HG02840 (cell line): ENCODE measurements around the gene PDLIM7.

Experiments used
- ATAC-seq: cut with Tn5 transposase; IDR thresholded peaks from one replicate; pipeline ENCODE4 v1.9.1; 2021; ENCODE audit warnings: mild to moderate bottlenecking, moderate library complexity, moderate number of reproducible peaks; ENCODE audit not compliant: unreplicated experiment, low FRiP score

The PDLIM7 gene

GRCh38 chr5:177447611-177448243 lies 49.7 kb downstream of the PDLIM7 start:
- no peak for ATAC-seq

GRCh38 chr5:177447066-177447610 lies 50.3 kb downstream of the PDLIM7 start:
- ATAC-seq, result peak; percentile 21

DNA sequence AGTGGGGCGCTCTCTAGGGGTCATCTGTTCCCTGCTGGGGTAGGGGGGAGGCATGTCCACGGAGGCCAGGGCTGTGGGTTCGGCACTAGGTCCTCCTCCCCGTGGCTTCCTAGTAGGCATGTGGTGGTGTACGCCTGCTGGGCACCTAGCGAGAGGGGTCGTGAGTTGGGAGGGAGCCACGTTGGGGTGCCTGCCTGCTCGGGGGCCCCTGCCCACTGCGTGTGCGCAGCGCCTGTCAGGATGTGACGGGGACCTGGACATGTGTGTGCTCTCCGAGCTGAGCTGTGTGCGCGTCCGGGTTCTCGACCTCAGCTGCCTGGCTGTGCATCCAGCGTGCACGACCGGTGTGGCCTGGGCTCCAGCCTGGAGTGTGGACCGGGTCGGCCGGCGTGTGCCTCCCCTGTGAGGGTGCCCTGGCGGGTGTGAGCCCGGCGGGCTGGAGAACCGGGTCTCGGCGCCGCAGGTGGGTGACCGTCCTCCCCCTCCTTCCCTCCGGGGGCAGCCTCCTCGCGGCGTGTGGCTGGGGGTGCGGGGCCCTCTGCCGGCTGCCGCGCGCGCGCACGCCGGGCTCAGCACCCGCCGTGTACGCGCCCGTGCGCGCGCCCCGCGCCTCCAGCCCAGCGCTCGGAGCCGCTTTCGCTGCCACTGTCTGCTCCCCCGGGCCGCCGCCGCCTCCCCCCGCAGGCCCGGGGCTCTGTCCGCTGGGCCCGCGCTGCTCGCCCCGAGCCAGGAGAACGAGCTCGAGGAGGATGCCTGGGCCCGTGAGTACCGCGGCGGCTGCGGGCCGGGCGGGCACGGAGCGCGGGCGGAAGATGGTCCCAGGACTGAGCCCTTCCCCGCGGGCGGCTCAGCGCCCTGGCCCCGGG lies 51.0 kb downstream of the PDLIM7 start, which contains the start of gene PRR7:
TSS of gene PRR7 (plus strand) at position 615 of the 866 bp plus-strand sequence. CDS start 8,254 bp downstream, outside the sequence.
- ATAC-seq, result peak; percentile 41

GRCh38 chr5:177445917-177446199 lies 51.5 kb downstream of the PDLIM7 start:
- ATAC-seq, result no peak

DNA sequence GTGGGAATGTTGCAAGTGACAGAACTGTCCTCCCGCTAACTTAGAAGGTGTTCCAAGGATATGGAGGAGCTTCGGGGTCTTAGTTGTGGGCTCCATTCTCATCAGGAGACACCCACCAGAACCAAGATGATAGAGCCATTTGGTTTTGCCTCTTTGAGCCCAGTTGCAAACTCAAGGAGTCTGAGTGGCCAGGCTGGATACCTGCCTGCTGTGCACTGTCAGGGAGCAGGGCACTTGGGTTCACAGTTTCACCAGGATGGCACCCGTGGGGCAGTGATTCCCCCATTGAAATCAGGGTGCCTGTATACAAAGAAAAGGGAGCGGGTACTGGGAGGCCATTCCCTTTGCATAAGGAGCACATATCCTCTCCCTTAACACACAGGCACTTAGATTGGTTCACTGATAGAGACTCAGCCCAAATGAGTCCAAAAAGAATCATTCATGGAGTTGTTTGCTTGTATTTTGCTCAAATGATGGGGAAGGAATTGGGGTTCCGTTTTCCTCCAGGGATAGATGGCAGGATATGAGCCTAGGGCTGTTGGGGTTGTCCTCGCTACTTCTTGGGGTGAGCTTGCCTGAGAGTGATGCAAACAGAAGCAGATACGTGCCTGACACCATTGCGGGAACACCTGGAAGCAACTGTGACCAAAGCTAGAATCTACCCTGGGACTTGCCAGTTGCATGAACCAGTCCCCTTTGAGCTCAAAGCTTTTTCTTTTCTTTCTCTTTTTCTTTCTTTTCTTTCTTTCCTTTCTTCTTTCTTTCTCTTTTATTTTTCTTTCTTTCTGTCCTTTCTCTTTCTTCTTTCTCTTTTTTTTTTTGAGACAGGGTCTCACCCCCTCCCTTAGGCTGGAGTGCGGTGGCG lies 52.1 kb downstream of the PDLIM7 start:
- ATAC-seq, result no peak

DNA sequence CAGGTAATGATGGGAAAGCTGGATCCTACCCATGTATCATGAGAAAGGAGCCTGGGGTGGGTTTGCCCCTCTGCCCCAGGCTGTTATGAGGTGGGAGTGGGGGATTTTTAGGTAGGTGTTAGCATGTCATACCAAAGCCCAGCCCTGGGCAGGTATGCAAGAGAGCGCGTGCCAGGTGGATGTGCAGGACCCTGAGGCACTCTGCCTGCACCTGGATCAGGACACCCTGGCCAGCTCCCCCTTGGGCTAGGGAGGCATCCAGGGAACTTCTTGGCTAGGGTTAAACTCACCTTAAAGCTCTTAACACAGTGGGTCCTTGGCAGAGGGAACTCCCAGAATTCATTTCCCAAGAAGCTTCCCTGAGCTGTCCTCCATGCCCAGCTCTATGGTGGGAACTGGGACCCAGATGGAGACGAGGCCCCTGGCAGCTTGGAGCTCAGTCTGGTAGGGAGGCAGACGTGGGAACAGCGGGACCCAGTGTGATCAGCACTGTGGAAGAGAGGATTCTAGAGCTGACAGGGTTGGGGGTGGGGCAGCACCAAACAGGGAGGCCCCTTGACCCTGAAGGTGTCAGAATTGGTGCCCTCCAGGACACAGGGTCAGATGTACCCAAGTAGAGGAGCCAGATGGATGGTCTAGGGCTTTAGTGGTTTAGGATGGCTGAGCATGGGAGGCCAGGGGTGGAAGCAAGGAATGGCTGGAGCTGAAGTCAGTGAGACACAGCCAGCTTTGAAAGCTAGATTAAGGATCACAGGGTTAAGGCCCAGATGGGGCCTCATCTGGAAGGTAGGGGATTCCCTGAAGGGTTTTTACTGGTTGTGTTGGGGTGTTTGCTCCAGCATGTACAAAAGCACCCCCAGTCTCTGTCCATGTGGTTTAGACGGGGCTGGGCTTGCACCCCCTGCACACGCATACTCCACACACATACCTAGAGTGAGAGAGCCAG lies 53.0 kb downstream of the PDLIM7 start:
- ATAC-seq, result no peak

GRCh38 chr5:177443144-177443983 lies 54.0 kb downstream of the PDLIM7 start:
- ATAC-seq, result no peak

DNA sequence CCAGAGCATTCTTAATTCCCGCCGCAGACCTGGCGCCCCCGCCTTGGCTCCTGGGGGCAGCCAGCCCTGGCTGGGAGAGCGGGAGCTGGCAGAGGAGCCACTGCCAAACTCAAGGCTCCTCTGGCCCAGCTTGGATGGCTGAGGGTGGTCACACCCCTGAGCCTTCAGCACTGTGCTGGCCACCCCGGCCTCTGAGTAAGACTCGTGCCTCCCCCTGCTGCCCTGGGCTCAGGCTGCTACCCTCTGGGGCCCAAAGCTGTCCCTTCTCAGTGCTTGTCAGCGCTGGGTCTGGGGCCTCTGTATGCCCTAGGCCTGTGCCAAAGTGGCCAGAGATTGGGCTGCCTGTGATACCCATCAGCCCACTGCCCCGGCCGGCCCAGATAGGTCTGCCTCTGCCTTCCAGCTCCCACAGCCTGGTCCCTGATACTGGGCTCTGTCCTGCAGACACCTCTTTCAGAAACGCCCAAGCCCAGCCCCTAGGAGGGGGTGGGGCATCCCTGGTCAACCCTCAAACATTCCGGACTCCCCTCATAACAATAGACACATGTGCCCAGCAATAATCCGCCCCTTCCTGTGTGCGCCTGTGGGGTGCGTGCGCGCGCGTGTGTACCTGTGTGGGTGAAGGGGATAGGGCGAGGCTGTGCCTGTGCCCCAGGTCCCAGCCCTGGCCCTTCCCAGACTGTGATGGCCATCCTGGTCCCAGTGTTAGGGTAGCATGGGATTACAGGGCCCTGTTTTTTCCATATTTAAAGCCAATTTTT lies 55.2 kb downstream of the PDLIM7 start:
- no peak for ATAC-seq

DNA sequence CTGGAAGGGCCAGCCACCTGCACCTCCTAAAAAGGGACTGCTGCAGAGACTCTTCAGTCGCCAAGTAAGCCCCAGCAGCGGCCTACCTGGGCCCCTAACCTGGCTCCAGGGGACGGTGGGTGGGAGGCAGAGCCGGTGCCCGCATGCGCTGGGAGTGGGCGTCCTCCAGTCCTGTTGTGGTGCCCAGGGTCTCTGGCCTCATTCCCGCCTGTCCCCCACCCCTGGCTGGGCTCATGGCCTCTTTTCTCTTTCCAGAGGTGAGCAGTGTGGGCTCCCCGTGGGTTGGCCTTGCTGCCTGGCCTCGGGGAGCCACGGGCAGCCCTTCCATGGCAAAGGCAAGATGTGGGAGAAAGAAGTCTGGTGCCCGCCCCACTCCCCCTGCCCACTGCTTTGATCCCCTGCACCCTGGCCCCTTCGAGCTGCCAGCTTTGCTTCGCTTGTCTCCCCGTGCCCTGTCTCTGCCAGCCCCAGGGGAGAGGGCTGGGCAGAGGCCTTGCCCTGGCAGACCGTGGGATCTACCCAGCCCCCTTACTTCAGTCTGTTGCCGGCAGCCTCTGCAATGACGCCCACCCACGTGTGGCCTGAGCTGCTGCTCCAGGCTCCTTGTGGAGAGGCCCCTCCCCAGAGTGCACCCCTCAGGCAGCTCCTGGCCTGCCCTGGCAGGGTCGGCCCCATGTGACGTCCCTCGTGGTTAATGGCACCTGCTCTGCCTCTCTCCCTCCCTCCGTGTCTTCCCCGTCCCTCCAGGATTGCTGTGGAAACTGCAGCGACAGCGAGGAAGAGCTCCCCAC lies 56.2 kb downstream of the PDLIM7 start:
- ATAC-seq, result no peak

DNA sequence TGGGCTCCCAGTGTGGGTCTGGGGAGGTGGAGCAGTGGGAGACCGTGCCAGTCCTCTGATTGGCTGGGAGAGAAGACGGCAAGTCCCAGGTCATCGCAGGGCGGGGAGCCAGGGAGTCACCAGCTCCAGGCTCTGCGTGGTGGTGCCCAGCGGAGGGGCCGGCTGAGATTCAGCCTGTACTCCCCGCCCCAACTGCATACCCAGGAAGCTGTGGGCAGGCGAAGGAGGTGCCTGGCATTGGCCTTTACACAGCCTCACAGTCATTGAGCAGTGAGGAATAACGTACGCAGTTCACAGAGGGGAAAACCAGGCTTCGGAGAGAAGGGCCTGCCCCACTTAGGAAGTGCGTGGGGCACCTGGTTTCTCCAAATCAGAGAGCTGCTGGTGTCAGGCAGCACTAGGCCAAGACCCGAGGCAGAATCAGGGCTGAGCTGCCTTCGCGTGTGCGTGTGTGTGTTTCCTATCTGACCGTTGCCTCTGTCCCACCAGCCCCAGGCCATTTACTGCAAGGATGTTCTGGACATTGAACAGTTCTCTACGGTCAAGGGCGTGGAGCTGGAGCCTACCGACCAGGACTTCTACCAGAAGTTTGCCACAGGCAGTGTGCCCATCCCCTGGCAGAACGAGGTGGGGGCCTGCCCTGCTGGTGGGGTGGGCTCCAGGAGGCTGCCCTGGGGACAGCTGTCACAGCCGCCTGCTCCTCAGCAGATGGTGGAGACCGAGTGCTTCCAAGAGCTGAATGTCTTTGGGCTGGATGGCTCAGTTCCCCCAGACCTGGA lies 57.0 kb downstream of the PDLIM7 start:
- ATAC-seq, result no peak

- no peak for ATAC-seq
These were observed 57.8 kb downstream of the PDLIM7 start for GRCh38 chr5:177439518-177440053.

- no peak for ATAC-seq
These were observed 58.9 kb downstream of the PDLIM7 start for GRCh38 chr5:177438468-177438867.

DNA sequence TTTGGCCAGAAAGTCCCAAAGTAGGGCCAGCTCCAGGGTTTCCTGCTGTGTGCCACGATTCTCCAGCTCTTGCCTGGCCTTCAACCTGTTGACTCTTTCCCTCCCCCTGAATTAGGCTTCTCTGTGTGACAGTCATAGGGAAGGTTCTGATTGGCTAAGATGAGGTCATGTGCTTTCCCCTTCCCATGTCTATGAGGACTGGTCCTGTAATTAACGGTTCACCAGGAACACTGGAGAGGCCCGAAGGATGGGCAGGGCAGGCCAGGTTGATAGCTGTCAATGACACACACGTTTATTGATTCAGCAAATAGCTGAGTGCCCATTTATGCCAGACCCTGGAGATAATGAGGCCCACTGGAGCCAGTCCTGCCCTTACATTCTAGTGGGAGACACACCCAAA lies 59.8 kb downstream of the PDLIM7 start:
- ATAC-seq, result no peak

DNA sequence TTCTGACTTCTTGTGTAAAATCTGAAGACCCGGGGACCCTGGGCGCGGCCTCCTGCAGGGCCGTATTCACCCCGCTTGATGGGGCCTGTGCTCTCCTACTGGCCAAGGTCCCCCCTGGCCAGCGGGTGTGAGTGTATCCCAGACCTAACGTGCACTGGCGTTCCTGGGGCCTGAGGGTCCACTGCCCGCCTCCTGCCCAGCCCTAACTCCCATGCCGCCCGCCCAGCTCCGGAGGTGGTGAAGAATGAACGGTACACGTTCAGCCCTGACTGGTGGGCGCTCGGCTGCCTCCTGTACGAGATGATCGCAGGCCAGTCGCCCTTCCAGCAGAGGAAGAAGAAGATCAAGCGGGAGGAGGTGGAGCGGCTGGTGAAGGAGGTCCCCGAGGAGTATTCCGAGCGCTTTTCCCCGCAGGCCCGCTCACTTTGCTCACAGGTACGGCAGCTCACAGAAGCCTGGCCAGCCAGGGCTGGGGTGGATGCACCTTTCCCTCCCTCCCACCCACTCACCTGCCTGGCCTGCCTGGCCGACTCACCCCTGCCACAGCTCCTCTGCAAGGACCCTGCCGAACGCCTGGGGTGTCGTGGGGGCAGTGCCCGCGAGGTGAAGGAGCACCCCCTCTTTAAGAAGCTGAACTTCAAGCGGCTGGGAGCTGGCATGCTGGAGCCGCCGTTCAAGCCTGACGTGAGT lies 61.4 kb downstream of the PDLIM7 start:
- ATAC-seq, result no peak

- ATAC-seq, result no peak
These were observed 62.3 kb downstream of the PDLIM7 start for GRCh38 chr5:177434942-177435738.
